B cell (primary cell): ENCODE results near the gene PAX1. TPM values are rescaled to one million over a fixed set of nuclear protein-coding genes. Genes with fewer than 3 reads are reported as not detected.

Experiments
- ATAC-seq: fragments of 200-7000 bp; cut with Tn5 transposase; one replicate; pipeline ENCODE4 v1.10.0; 2021; ENCODE audit warnings: low read depth, mild to moderate bottlenecking, moderate number of reproducible peaks, moderate library complexity
- CTCF ChIA-PET: fragments of 350-600 bp; sonication (Branson Sonifier 250); formaldehyde crosslinking; loops from one replicate; lab custom pipeline; 2021; ENCODE audit warnings: antibody characterized with exemption, inconsistent platforms; lab: Charles Lee
- POLR2A ChIA-PET: fragments of 350-600 bp; sonication (Branson Sonifier 250); formaldehyde crosslinking; loops from one replicate; lab custom pipeline; 2021; ENCODE audit warnings: antibody characterized with exemption; lab: Charles Lee
- DNase-seq: peaks from one replicate; pipeline ENCODE4 v3.0.0; 2013
- H2AFZ ChIP-seq: 2 replicates; pipeline ENCODE4 v1.6.1; 2012; ENCODE audit warnings: mild to moderate bottlenecking, low read depth, low read length; ENCODE audit not compliant: insufficient read depth, poor library complexity, severe bottlenecking
- H3K27ac ChIP-seq, 2 donors: 1 replicate in 1 of 2; 2 replicates in 1 of 2; pipeline ENCODE4 v1.5.1; 2012 to 2013; ENCODE audit warnings: low read length in 2 of 2, mild to moderate bottlenecking in 2 of 2, moderate library complexity in 1 of 2
- H3K27me3 ChIP-seq, 4 experiments: fragments of 200-600 bp in 1 of 4; sonication (generic) in 1 of 4; replicated peaks in 1 of 4; 1 replicate in 2 of 4; 2 replicates in 2 of 4; pipeline versions ENCODE4 v1.6.1 to v1.7.0; 2013 to 2016; ENCODE audit warnings: low read length in 3 of 4, mild to moderate bottlenecking in 2 of 4, mixed read lengths in 1 of 4, moderate library complexity in 1 of 4; ENCODE audit not compliant: insufficient read depth in 4 of 4, control insufficient read depth in 3 of 4; ENCODE audit errors: control extremely low read depth in 1 of 4
- H3K36me3 ChIP-seq, 2 experiments: replicated peaks in 1 of 2; 1 replicate in 1 of 2; 2 replicates in 1 of 2; pipeline versions ENCODE4 v1.6.1 to v1.7.1; 2013; ENCODE audit warnings: low read length in 1 of 2; ENCODE audit not compliant: insufficient read depth in 2 of 2, control insufficient read depth in 1 of 2; ENCODE audit errors: control extremely low read depth in 1 of 2, extremely low read depth in 1 of 2
- H3K4me1 ChIP-seq, 2 donors: fragments of 200-600 bp in 1 of 2; sonication (generic) in 1 of 2; 1 replicate in 1 of 2; 2 replicates in 1 of 2; pipeline versions ENCODE4 v1.5.1 to v1.6.1; 2013 to 2017; ENCODE audit warnings: low read length in 2 of 2; ENCODE audit not compliant: control insufficient read depth in 2 of 2, insufficient read depth in 2 of 2
- H3K4me2 ChIP-seq: replicated peaks from 2 replicates; pipeline ENCODE3; 2012; ENCODE audit warnings: mild to moderate bottlenecking, low read depth, low read length; ENCODE audit not compliant: poor library complexity, severe bottlenecking
- H3K4me3 ChIP-seq, 5 experiments: fragments of 200-600 bp in 1 of 5; sonication (generic) in 1 of 5; 1 replicate in 3 of 5; 2 replicates in 2 of 5; pipeline versions ENCODE4 v1.5.1 to v1.7.0; 2011 to 2016; ENCODE audit warnings: low read length in 4 of 5, mild to moderate bottlenecking in 4 of 5, low read depth in 2 of 5, control low read depth in 1 of 5, moderate library complexity in 1 of 5; ENCODE audit not compliant: insufficient read depth in 1 of 5; ENCODE audit errors: control extremely low read depth in 1 of 5, extremely low read depth in 1 of 5
- H3K79me2 ChIP-seq: fragments of 200-600 bp; sonication (generic); one replicate; pipeline ENCODE4 v1.6.0; 2016; ENCODE audit warnings: low read length; ENCODE audit not compliant: control insufficient read depth, insufficient read depth
- H3K9ac ChIP-seq: fragments of 200-600 bp; sonication (generic); 2 replicates; pipeline ENCODE4 v1.6.1; 2017; ENCODE audit warnings: mild to moderate bottlenecking, low read length, moderate library complexity
- H3K9me3 ChIP-seq, 3 donors: one replicate each; pipeline versions ENCODE4 v1.6.1 to v1.7.1; 2013; ENCODE audit warnings: low read length in 2 of 3; ENCODE audit not compliant: control insufficient read depth in 2 of 3, insufficient read depth in 1 of 3; ENCODE audit errors: control extremely low read depth in 1 of 3
- H4K20me1 ChIP-seq: 2 replicates; pipeline ENCODE4 v1.6.0; 2012; ENCODE audit warnings: mild to moderate bottlenecking, low read length; ENCODE audit not compliant: insufficient read depth, control insufficient read depth, poor library complexity, severe bottlenecking
- H3K27ac Mint-ChIP-seq: one replicate; pipeline ENCODE4 v1.8.0; 2021; ENCODE audit warnings: mixed read lengths
- H3K27me3 Mint-ChIP-seq: one replicate; pipeline ENCODE4 v1.8.0; 2021; ENCODE audit warnings: mixed read lengths
- H3K4me1 Mint-ChIP-seq: one replicate; pipeline ENCODE4 v1.8.0; 2021; ENCODE audit warnings: mixed read lengths
- H3K4me3 Mint-ChIP-seq: one replicate; pipeline ENCODE4 v1.8.0; 2021; ENCODE audit warnings: mixed read lengths
- H3K9me3 Mint-ChIP-seq: one replicate; pipeline ENCODE4 v1.8.0; 2022; ENCODE audit warnings: mixed read lengths; ENCODE audit not compliant: insufficient read depth
- CTCF ChIP-seq: fragments of 200-600 bp; IDR thresholded peaks from one replicate; pipeline ENCODE4 v1.8.0; 2022; ENCODE audit warnings: antibody characterized with exemption, mild to moderate bottlenecking
- EZH2 ChIP-seq: IDR thresholded peaks from 2 replicates; pipeline ENCODE4 v1.6.1; 2012; ENCODE audit warnings: borderline replicate concordance, low read depth, mild to moderate bottlenecking, moderate library complexity, low read length; ENCODE audit not compliant: insufficient read depth, poor library complexity, severe bottlenecking
- WGBS: methylation state at CpG from one replicate; pipeline ENCODE4 v1.1.5; 2013; ENCODE audit warnings: missing lambda C conversion rate; ENCODE audit not compliant: insufficient coverage; 5-methylcytosine and 5-hydroxymethylcytosine counted together
- intact Hi-C: fragments of 100-400 bp; cut with micrococcal nuclease; formaldehyde crosslinking; loops from one replicate; pipeline ENCODE4 v1.10.0; 2022
- polyA plus RNA-seq: library from polyadenylated mRNA; depleted of rRNA; stranded (reverse); fragments of >200 nt; gene quantifications from 2 replicates; pipeline ENCODE4 v1.2.3, GENCODE V29; 2012
- total RNA-seq, 2 donors: library from RNA; stranded (reverse); fragments of 120-200 nt in 1 of 2; gene quantifications; 1 replicate in 1 of 2; 2 replicates in 1 of 2; pipeline versions ENCODE4 v1.2.3 to v1.2.4, GENCODE V29; 2013 to 2022

Gene PAX1
- total and polyA plus RNA-seq, 2 donors (not counting 1 experiment from before 2014, with no cell fraction given), result not detected

DNA sequence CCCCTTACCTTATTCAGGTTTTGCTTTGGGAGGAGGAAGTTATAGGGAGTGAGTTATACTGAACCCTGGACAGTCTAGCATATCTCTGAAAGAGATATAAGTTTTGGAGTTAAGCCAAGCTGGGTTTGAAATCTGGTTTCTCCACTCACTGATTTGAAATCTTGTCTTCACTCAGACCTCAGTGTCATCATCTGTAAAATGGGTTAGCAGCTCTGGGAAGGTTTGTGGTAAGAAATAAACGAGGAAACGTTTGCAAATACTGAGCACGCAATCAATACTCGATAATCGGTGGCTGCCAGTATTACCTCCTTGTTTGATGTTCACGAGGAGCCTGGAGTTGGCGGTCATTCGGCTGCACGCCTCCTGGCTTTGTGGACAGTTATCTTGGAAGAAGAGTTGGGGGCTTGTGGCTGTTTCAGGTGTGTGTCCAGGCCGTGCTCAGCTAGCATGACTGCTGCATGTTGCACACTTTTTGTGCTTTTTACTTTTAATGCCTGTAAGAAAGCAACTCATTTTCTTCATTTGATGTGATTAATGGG, 61.8 kb downstream of the PAX1 start:
- H3K4me3 ChIP-seq, result no peak overlapping the region
- no peaks in the 10 kb centered on the region for H3K79me2 ChIP-seq
- Mint-ChIP-seq H3K27me3 (peaks cover 4% of the 10 kb centered on the region), H3K4me1 (no peaks in the 10 kb centered on the region), H3K9me3 (no peaks in the 10 kb centered on the region), H3K4me3 (no peak overlapping the region), H3K27ac (no peak overlapping the region)
- no peak for ATAC-seq
- 76% methylated on average over 10 of the region's 10 CpGs for WGBS
- no peak for TF ChIP-seq CTCF
- TF ChIP-seq EZH2, result no peak
- CTCF ChIA-PET, result no interaction called here
- peaks cover 0 to 2% (median 0%) of the 10 kb centered on the region in 4 experiments for H3K27me3 ChIP-seq
- H2AFZ ChIP-seq, result no peak overlapping the region
- H3K36me3 ChIP-seq, result no peaks in the 10 kb centered on the region
- no peaks in the 10 kb centered on the region for H4K20me1 ChIP-seq
- no peaks in the 10 kb centered on the region for H3K4me1 ChIP-seq
- POLR2A ChIA-PET, result no interaction called here
- H3K9me3 ChIP-seq, result peaks cover 0 to 5% (median 0%) of the 10 kb centered on the region in 3 donors
- intact Hi-C loops, result no loop called here
- no peak overlapping the region for H3K9ac ChIP-seq
- DNase-seq, result no peak
- H3K27ac ChIP-seq, result no peak overlapping the region
- H3K4me2 ChIP-seq, result no peak overlapping the region

- Mint-ChIP-seq H3K27ac (no peak overlapping the region), H3K4me1 (no peaks in the 10 kb centered on the region), H3K27me3 (peaks cover 4% of the 10 kb centered on the region), H3K9me3 (no peaks in the 10 kb centered on the region), H3K4me3 (no peak overlapping the region)
- no peaks in the 10 kb centered on the region for H3K36me3 ChIP-seq
- ATAC-seq (no peak), DNase-seq (no peak)
- no peaks in the 10 kb centered on the region for H3K4me1 ChIP-seq
- no peaks in the 10 kb centered on the region for H4K20me1 ChIP-seq
- CTCF ChIA-PET, result no interaction called here
- H3K27ac ChIP-seq, result no peak overlapping the region
- no peak for TF ChIP-seq EZH2
- TF ChIP-seq CTCF, result no peak
- peaks cover 0 to 5% (median 0%) of the 10 kb centered on the region in 3 donors for H3K9me3 ChIP-seq
- H3K27me3 ChIP-seq, result peaks cover 0 to under 1% (median 0%) of the 10 kb centered on the region in 4 experiments
- H3K4me3 ChIP-seq, result no peak overlapping the region
- WGBS, result 5% methylated on average over 17 of the region's 22 CpGs
- H3K9ac ChIP-seq, result no peak overlapping the region
- H2AFZ ChIP-seq, result no peak overlapping the region
- no peaks in the 10 kb centered on the region for H3K79me2 ChIP-seq
- intact Hi-C loops, result no loop called here
- H3K4me2 ChIP-seq, result no peak overlapping the region
- POLR2A ChIA-PET, result no interaction called here
These were observed 62.3 kb downstream of the PAX1 start for GRCh38 chr20:21767739-21768223.
